Loucy (cell line): ENCODE results near the gene TSHZ2.

Experiments used
- H2AFZ ChIP-seq: fragments of 200-600 bp; sonication (generic); 2 replicates; pipeline ENCODE4 v1.6.0; 2016; ENCODE audit warnings: antibody characterized with exemption, mild to moderate bottlenecking, low read length, moderate library complexity
- H3F3A ChIP-seq: fragments of 200-600 bp; 2 replicates; pipeline ENCODE4 v1.6.0; 2016; ENCODE audit warnings: antibody characterized with exemption, low read depth, mild to moderate bottlenecking
- H3K27me3 ChIP-seq: fragments of 200-600 bp; sonication (generic); 2 replicates; pipeline ENCODE4 v1.6.1; 2014; ENCODE audit warnings: low read length, mild to moderate bottlenecking; ENCODE audit not compliant: insufficient read depth, poor library complexity, severe bottlenecking
- H3K36me3 ChIP-seq: fragments of 200-600 bp; sonication (generic); 2 replicates; pipeline ENCODE4 v1.6.1; 2016; ENCODE audit warnings: low read length; ENCODE audit not compliant: insufficient read depth
- H3K4me1 ChIP-seq: fragments of 200-600 bp; sonication (generic); 2 replicates; pipeline ENCODE4 v1.5.1; 2014; ENCODE audit warnings: low read length, mild to moderate bottlenecking; ENCODE audit not compliant: insufficient read depth, poor library complexity, severe bottlenecking
- H3K4me2 ChIP-seq: fragments of 200-600 bp; sonication (generic); 2 replicates; pipeline ENCODE4 v1.6.0; 2014; ENCODE audit warnings: antibody characterized with exemption, low read length, low read depth, mild to moderate bottlenecking; ENCODE audit not compliant: poor library complexity, severe bottlenecking
- H3K4me3 ChIP-seq: fragments of 200-600 bp; sonication (generic); 2 replicates; pipeline ENCODE4 v1.5.1; 2014; ENCODE audit warnings: low read length, mild to moderate bottlenecking, mixed read lengths; ENCODE audit not compliant: poor library complexity, severe bottlenecking
- H3K79me2 ChIP-seq: fragments of 200-600 bp; sonication (generic); 2 replicates; pipeline ENCODE4 v1.6.1; 2014; ENCODE audit warnings: low read length; ENCODE audit not compliant: insufficient read depth
- H3K9ac ChIP-seq: fragments of 200-600 bp; sonication (generic); 2 replicates; pipeline ENCODE4 v1.6.0; 2014; ENCODE audit warnings: mild to moderate bottlenecking, low read depth, low read length, moderate library complexity; ENCODE audit not compliant: poor library complexity, severe bottlenecking
- H3K9me2 ChIP-seq: fragments of 200-600 bp; sonication (generic); replicated peaks from 2 replicates; pipeline ENCODE4 v1.6.1; 2016; ENCODE audit warnings: low read depth, low read length, mixed read lengths
- H3K9me3 ChIP-seq: fragments of 200-600 bp; sonication (generic); 2 replicates; pipeline ENCODE4 v1.6.1; 2014; ENCODE audit warnings: mild to moderate bottlenecking, antibody characterized with exemption, low read length, low read depth; ENCODE audit not compliant: insufficient read depth
- H4K20me1 ChIP-seq: fragments of 200-600 bp; sonication (generic); 2 replicates; pipeline ENCODE4 v1.6.0; 2014; ENCODE audit warnings: antibody characterized with exemption, low read length, mild to moderate bottlenecking; ENCODE audit not compliant: insufficient read depth, poor library complexity, severe bottlenecking
- CTCF ChIP-seq: fragments of 200-600 bp; sonication (generic); conservative IDR thresholded peaks from 2 replicates; pipeline ENCODE4 v1.5.1; 2014; ENCODE audit warnings: mild to moderate bottlenecking, antibody characterized with exemption, low read length
- EZH2phosphoT487 ChIP-seq: fragments of 200-600 bp; IDR thresholded peaks from 2 replicates; pipeline ENCODE4 v1.6.1; 2018; ENCODE audit warnings: antibody characterized with exemption, mild to moderate bottlenecking, moderate library complexity, borderline replicate concordance

TSHZ2 gene

GRCh38 chr20:53071833-53072232 is 99.7 kb downstream of the TSHZ2 start:
- H3K4me1 ChIP-seq = no peaks in the 10 kb centered on the region
- H3K9me2 ChIP-seq = no peaks in the 10 kb centered on the region
- H4K20me1 ChIP-seq = no peaks in the 10 kb centered on the region
- H3K9ac ChIP-seq = no peak overlapping the region
- no peak for TF ChIP-seq CTCF
- TF ChIP-seq EZH2phosphoT487 = no peak
- peaks cover 5% of the 10 kb centered on the region for H3K27me3 ChIP-seq
- no peak overlapping the region for H3K4me3 ChIP-seq
- H3K36me3 ChIP-seq = no peaks in the 10 kb centered on the region
- no peaks in the 10 kb centered on the region for H3F3A ChIP-seq
- H2AFZ ChIP-seq = no peak overlapping the region
- H3K4me2 ChIP-seq = no peak overlapping the region
- H3K79me2 ChIP-seq = no peaks in the 10 kb centered on the region
- H3K9me3 ChIP-seq = no peaks in the 10 kb centered on the region

- no peaks in the 10 kb centered on the region for H3F3A ChIP-seq
- H3K9ac ChIP-seq = no peak overlapping the region
- H3K9me2 ChIP-seq = no peaks in the 10 kb centered on the region
- H3K4me2 ChIP-seq = no peak overlapping the region
- no peak overlapping the region for H2AFZ ChIP-seq
- TF ChIP-seq CTCF (no peak), EZH2phosphoT487 (no peak)
- H3K4me3 ChIP-seq = no peak overlapping the region
- no peaks in the 10 kb centered on the region for H4K20me1 ChIP-seq
- no peaks in the 10 kb centered on the region for H3K36me3 ChIP-seq
- H3K79me2 ChIP-seq = no peaks in the 10 kb centered on the region
- H3K27me3 ChIP-seq = peaks cover 5% of the 10 kb centered on the region
- H3K4me1 ChIP-seq = no peaks in the 10 kb centered on the region
- H3K9me3 ChIP-seq = no peaks in the 10 kb centered on the region
These were observed 100.9 kb downstream of the TSHZ2 start for GRCh38 chr20:53072923-53073579.

GRCh38 chr20:53073636-53074415 is 101.7 kb downstream of the TSHZ2 start:
- no peaks in the 10 kb centered on the region for H3K9me3 ChIP-seq
- H4K20me1 ChIP-seq = no peaks in the 10 kb centered on the region
- H3K9ac ChIP-seq = no peak overlapping the region
- H3K79me2 ChIP-seq = no peaks in the 10 kb centered on the region
- TF ChIP-seq CTCF (no peak), EZH2phosphoT487 (no peak)
- no peaks in the 10 kb centered on the region for H3K4me1 ChIP-seq
- no peak overlapping the region for H3K4me3 ChIP-seq
- peaks cover 5% of the 10 kb centered on the region for H3K27me3 ChIP-seq
- no peaks in the 10 kb centered on the region for H3F3A ChIP-seq
- H3K4me2 ChIP-seq = no peak overlapping the region
- no peaks in the 10 kb centered on the region for H3K36me3 ChIP-seq
- no peak overlapping the region for H2AFZ ChIP-seq
- no peaks in the 10 kb centered on the region for H3K9me2 ChIP-seq
